Measurements from ENCODE around the gene TRAPPC13.

DNA sequence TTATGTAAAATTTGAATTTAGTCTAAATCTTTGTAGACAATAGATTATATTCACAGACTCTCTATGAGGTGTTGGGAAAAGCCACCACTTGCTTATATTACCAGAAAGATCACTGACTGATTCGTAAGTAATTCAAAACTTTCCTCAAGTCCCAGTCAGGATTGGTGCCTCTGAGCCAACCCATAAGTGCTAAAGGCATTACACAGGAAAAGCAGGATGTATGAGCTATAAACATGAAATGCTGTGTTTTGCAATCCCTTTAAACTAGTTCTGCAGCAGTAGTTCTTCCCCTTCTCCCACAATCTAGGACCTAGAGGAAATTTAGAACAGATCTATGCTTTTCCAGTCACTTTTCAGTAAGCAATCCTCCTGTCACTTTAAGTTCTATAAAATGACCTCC is 48.0 kb downstream of the TRAPPC13 start:
- TF ChIP-seq, protein P1, sequence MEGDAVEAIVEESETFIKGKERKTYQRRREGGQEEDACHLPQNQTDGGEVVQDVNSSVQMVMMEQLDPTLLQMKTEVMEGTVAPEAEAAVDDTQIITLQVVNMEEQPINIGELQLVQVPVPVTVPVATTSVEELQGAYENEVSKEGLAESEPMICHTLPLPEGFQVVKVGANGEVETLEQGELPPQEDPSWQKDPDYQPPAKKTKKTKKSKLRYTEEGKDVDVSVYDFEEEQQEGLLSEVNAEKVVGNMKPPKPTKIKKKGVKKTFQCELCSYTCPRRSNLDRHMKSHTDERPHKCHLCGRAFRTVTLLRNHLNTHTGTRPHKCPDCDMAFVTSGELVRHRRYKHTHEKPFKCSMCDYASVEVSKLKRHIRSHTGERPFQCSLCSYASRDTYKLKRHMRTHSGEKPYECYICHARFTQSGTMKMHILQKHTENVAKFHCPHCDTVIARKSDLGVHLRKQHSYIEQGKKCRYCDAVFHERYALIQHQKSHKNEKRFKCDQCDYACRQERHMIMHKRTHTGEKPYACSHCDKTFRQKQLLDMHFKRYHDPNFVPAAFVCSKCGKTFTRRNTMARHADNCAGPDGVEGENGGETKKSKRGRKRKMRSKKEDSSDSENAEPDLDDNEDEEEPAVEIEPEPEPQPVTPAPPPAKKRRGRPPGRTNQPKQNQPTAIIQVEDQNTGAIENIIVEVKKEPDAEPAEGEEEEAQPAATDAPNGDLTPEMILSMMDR (IDR thresholded peaks at IDR 0.05; ENCODE audit: insufficient read depth, low read length) = no peak
- TF ChIP-seq POLR2AphosphoS5 (IDR thresholded peaks at IDR 0.05; ENCODE audit: low read depth) (no peak), SPI1 (IDR thresholded peaks at IDR 0.05; ENCODE audit: borderline replicate concordance, low read depth) (no peak), GABPA (IDR thresholded peaks at IDR 0.05; ENCODE audit: low read depth) (no peak)
- TF ChIP-seq, protein P2, sequence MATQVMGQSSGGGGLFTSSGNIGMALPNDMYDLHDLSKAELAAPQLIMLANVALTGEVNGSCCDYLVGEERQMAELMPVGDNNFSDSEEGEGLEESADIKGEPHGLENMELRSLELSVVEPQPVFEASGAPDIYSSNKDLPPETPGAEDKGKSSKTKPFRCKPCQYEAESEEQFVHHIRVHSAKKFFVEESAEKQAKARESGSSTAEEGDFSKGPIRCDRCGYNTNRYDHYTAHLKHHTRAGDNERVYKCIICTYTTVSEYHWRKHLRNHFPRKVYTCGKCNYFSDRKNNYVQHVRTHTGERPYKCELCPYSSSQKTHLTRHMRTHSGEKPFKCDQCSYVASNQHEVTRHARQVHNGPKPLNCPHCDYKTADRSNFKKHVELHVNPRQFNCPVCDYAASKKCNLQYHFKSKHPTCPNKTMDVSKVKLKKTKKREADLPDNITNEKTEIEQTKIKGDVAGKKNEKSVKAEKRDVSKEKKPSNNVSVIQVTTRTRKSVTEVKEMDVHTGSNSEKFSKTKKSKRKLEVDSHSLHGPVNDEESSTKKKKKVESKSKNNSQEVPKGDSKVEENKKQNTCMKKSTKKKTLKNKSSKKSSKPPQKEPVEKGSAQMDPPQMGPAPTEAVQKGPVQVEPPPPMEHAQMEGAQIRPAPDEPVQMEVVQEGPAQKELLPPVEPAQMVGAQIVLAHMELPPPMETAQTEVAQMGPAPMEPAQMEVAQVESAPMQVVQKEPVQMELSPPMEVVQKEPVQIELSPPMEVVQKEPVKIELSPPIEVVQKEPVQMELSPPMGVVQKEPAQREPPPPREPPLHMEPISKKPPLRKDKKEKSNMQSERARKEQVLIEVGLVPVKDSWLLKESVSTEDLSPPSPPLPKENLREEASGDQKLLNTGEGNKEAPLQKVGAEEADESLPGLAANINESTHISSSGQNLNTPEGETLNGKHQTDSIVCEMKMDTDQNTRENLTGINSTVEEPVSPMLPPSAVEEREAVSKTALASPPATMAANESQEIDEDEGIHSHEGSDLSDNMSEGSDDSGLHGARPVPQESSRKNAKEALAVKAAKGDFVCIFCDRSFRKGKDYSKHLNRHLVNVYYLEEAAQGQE (IDR thresholded peaks at IDR 0.05; ENCODE audit: insufficient replicate concordance, low read depth) = no peak
